HFFc6 (cell line): ENCODE data around the gene SF1. TPM values are rescaled to one million over a fixed set of nuclear protein-coding genes. Genes with fewer than 3 reads are reported as not detected.
A peak's percentile ranks its signal among the peaks of the same experiment; 100 is the strongest.

ENCODE experiments used
- DNase-seq: peaks from one replicate; pipeline ENCODE4 v3.0.0-alpha.2; 2018
- H3K27ac Mint-ChIP-seq: 2 replicates; pipeline ENCODE4 v1.8.0; 2020; ENCODE audit warnings: mild to moderate bottlenecking, mixed read lengths
- H3K27me3 Mint-ChIP-seq: 2 replicates; pipeline ENCODE4 v1.8.0; 2021; ENCODE audit warnings: mild to moderate bottlenecking, moderate library complexity, mixed read lengths; ENCODE audit not compliant: insufficient read depth
- H3K36me3 Mint-ChIP-seq: 2 replicates; pipeline ENCODE4 v1.8.0; 2021; ENCODE audit warnings: low read depth, mixed read lengths
- H3K4me1 Mint-ChIP-seq: 2 replicates; pipeline ENCODE4 v1.8.0; 2020; ENCODE audit warnings: low read depth, mixed read lengths
- H3K4me3 Mint-ChIP-seq: 2 replicates; pipeline ENCODE4 v1.8.0; 2020; ENCODE audit warnings: mild to moderate bottlenecking, moderate library complexity, mixed read lengths
- H3K9me3 Mint-ChIP-seq: 2 replicates; pipeline ENCODE4 v1.8.0; 2020; ENCODE audit warnings: mild to moderate bottlenecking, mixed read lengths
- CTCF ChIP-seq: fragments of 200-600 bp; sonication (generic); IDR thresholded peaks from 2 replicates; pipeline ENCODE4 v1.5.0; 2021; ENCODE audit warnings: antibody characterized with exemption, mild to moderate bottlenecking
- total RNA-seq, 6 experiments: library from RNA; stranded (reverse); fragmentation: NEBNext Ultra II Directional; extraction: Animal tissue kit (Norgen Biotek cat#: 25700); gene quantifications; 2 replicates in 1 of 6; 3 replicates in 5 of 6; pipeline ENCODE4 v1.2.3, GENCODE V29; 2021

The SF1 gene
- total RNA-seq, 6 experiments from 2014 or later, result 195 to 244 (median 208) TPM

GRCh38 chr11:64751136-64751535, 27.2 kb downstream of the SF1 start:
- Mint-ChIP-seq H3K9me3 (no peaks in the 10 kb centered on the region), H3K36me3 (no peaks in the 10 kb centered on the region), H3K4me3 (no peak overlapping the region), H3K27ac (no peak overlapping the region), H3K27me3 (peaks cover 2% of the 10 kb centered on the region), H3K4me1 (peaks cover 13% of the 10 kb centered on the region)
- TF ChIP-seq CTCF, result no peak
- no peak for DNase-seq

GRCh38 chr11:64750361-64751054, 27.8 kb downstream of the SF1 start:
- no peak overlapping the region for H3K4me3 Mint-ChIP-seq
- TF ChIP-seq CTCF, result peak; percentile 40; the same call in 1 of the 2 replicates
- peaks cover 2% of the 10 kb centered on the region for H3K27me3 Mint-ChIP-seq
- H3K36me3 Mint-ChIP-seq, result no peaks in the 10 kb centered on the region
- no peak overlapping the region for H3K27ac Mint-ChIP-seq
- no peaks in the 10 kb centered on the region for H3K9me3 Mint-ChIP-seq
- peaks cover 13% of the 10 kb centered on the region for H3K4me1 Mint-ChIP-seq
- DNase-seq, result no peak

- peak overlapping the region; percentile 75 for H3K27ac Mint-ChIP-seq
- no peak for TF ChIP-seq CTCF
- H3K9me3 Mint-ChIP-seq, result no peaks in the 10 kb centered on the region
These were observed 30.2 kb downstream of the SF1 start for GRCh38 chr11:64747961-64748665.

GRCh38 chr11:64746486-64746885, 31.9 kb downstream of the SF1 start:
- Mint-ChIP-seq H3K4me1 (peaks cover 20% of the 10 kb centered on the region), H3K27me3 (peaks cover 17% of the 10 kb centered on the region), H3K9me3 (no peaks in the 10 kb centered on the region), H3K27ac (no peak overlapping the region), H3K4me3 (no peak overlapping the region), H3K36me3 (no peaks in the 10 kb centered on the region)
- no peak for DNase-seq
- no peak for TF ChIP-seq CTCF

More at GRCh38 chr11:64747961-64748665, 30.2 kb downstream of the SF1 start:
- H3K4me3 Mint-ChIP-seq, result peak overlapping the region; percentile 18; the same call in 1 of the 2 replicates
- H3K27me3 Mint-ChIP-seq, result peaks cover 10% of the 10 kb centered on the region
- no peaks in the 10 kb centered on the region for H3K36me3 Mint-ChIP-seq
- peak; percentile 75 for DNase-seq
- peaks cover 20% of the 10 kb centered on the region for H3K4me1 Mint-ChIP-seq

- Mint-ChIP-seq H3K36me3 (no peaks in the 10 kb centered on the region), H3K9me3 (no peaks in the 10 kb centered on the region), H3K27ac (no peak overlapping the region), H3K4me1 (peaks cover 20% of the 10 kb centered on the region), H3K27me3 (peaks cover 22% of the 10 kb centered on the region), H3K4me3 (peak overlapping the region; percentile 70)
- TF ChIP-seq CTCF, result no peak
- no peak for DNase-seq
These were observed 32.6 kb downstream of the SF1 start for GRCh38 chr11:64745521-64746328.
